HG03432 (cell line): Measurements from ENCODE around the gene MS4A3.
"Not testable (repeated sequence)": the region's sequence is repeated elsewhere in the genome, so short reads cannot be mapped to it uniquely, and the experiment has no call there.

Experiments used
- ATAC-seq: cut with Tn5 transposase; IDR thresholded peaks from one replicate; pipeline ENCODE4 v1.9.1; 2021; ENCODE audit warnings: mild to moderate bottlenecking, moderate library complexity; ENCODE audit not compliant: unreplicated experiment

The MS4A3 gene, protein sequence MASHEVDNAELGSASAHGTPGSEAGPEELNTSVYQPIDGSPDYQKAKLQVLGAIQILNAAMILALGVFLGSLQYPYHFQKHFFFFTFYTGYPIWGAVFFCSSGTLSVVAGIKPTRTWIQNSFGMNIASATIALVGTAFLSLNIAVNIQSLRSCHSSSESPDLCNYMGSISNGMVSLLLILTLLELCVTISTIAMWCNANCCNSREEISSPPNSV

DNA sequence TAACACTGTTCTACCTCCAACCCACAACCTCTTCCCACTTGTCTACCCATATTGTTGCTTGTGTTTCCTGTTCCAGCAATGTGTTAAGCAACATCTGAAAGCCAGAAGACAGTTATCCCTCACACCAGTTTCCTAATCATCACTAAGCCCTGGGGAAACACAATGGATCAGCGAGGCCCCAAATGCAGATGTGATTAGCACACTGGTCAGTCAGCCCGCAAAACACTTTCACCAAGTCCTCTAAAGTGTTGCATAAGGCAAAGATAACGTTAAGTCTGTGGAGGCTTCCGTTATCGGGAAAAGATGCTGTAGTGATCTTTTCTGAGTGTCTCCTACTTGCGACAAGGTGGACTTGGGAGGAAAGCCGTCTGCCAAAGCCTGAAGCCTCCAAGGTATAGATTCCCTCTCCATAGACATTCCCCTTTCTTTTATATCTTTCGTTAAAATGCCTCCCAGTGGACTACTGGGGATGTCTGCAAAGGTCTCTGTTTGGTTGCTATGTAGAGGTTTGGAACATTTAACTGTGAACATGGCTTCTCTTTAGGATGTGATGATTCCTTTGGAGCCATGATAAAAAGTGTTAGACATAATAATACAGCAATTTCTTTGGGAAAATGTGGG is at the start of gene MS4A3:
Gene MS4A3 (plus strand): TSS at position 317 of the 621 bp plus-strand sequence. CDS start 4,496 bp downstream, outside the sequence.
- ATAC-seq, result no peak

DNA sequence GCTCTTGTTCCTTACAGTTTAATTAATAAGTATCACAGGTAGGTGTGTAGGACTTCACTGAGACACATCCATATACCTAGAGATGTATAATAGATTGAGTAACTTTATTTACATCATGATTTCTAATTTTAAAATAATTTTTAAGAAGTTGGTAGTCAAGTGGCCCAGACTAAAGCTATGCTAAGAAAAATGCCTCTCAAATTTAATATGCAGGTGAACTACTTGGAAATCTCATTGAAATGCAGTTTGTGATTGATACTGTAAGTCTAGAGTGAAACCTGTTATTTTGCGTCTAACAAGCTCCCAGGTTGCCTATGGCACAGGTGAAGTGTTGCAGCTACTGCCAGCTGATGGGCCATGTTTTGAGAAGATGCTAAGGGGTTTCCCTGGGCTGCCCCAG is 39.6 kb upstream of the MS4A3 start, which contains the start of gene OOSP4B:
Gene OOSP4B (plus strand): TSS at position 301 of the 400 bp plus-strand sequence.
- no peak for ATAC-seq

DNA sequence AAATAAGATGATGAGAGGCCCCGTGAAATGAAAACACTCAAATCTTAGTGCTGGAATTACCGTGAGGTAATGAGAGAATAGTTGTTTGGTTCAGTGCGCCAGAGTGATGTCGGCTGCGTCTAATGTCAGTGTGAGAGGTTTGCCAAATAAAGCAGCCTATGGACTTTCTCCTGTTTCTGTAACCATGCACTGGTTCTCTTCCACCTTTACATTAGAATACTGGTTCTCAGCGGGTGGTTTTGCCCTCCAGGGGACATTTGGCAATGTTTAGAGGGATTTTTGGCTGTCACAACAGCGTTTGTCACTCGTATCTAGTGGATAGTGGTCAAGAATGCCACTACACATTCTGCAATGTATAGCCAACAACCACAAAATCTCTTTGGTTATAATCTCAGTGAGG is 38.4 kb upstream of the MS4A3 start:
- no peak for ATAC-seq

DNA sequence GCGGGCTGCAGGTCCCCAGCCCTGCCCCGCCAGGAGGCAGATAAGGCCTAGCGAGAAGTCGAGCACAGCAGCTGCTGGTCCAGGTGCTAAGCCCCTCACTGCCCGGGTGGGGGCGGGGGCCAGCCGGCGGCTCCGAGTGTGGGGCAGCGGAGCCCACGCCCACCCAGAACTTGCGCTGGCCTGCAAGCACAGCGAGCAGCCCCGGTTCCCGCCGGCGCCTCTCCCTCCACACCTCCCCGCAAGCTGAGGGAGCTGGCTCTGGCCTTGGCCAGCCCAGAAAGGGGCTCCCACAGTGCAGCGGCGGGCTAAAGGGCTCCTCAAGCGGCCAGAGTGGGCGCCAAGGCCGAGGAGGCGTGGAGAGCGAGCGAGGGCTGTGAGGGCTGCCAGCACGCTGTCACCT is 36.1 kb upstream of the MS4A3 start:
- ATAC-seq, result not testable (repeated sequence)

DNA sequence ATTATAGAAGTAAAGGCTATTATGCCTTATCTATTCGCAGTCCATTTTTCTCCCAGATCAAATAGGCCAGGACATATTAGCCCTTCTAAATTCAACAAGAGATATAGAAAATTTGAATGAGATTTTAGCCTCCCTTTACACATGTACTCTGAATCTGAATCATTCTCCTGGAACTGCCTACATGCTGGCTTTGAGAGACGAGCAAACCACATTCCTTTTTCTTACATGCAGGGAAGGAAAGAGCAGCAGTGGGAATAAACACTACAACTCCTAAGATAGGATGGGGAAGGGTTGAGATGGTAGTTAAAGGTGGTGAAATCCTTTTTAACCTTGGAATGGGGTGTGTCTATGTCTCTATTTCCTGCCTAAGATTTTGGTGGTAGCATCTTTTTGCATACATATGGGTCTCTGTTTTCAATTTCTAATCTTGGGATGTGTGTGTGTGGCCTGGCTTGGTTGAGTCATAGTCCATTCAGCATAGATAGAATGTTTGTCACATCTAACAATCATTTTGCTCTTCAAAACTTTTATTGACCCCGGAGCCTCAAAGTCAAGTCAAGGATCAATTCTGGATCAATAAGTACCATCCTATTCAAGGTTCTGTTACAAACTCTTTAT is 27.3 kb upstream of the MS4A3 start:
- no peak for ATAC-seq

DNA sequence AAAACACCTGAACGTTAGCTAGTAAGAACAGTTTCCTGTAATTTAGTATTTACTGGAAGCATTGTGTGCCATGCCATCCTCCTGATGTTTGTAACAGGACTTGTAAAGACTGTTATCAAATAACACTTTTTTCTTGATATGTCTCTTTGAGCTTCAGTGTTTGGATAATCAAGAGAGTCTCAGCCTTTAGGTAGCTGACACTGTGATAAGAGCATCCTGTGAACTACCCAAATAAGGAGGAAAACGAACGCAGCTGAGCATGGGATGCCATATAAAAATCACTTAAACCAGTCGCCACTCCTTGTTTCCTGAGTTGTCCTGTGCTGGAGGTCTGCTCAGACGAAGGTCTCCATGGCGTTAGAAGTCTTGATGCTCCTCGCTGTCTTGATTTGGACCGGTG is 16.4 kb upstream of the MS4A3 start, which contains the start of gene OOSP2:
Gene OOSP2 (plus strand): TSS at position 301 of the 400 bp plus-strand sequence. CDS start 51 bp downstream, at position 352.
- ATAC-seq, result no peak

DNA sequence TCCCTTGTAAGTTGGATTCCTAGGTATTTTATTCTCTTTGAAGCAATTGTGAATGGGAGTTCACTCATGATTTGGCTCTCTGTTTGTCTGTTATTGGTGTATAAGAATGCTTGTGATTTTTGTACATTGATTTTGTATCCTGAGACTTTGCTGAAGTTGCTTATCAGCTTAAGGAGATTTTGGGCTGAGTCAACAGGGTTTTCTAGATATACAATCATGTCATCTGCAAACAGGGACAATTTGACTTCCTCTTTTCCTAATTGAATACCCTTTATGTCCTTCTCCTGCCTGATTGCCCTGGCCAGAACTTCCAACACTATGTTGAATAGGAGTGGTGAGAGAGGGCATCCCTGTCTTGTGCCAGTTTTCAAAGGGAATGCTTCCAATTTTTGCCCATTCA is 6.0 kb upstream of the MS4A3 start:
- not testable (repeated sequence) for ATAC-seq

DNA sequence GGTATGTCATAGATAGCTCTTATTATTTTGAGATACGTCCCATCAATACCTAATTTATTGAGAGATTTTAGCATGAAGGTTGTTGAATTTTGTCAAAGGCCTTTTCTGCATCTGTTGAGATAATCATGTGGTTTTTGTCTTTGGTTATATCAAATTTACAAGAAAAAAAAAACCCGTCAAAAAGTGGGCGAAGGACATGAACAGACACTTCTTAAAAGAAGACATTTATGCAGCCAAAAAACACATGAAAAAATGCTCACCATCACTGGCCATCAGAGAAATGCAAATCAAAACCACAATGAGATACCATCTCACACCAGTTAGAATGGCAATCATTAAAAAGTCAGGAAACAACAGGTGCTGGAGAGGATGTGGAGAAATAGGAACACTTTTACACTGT is 5.6 kb upstream of the MS4A3 start:
- ATAC-seq, result not testable (repeated sequence)

DNA sequence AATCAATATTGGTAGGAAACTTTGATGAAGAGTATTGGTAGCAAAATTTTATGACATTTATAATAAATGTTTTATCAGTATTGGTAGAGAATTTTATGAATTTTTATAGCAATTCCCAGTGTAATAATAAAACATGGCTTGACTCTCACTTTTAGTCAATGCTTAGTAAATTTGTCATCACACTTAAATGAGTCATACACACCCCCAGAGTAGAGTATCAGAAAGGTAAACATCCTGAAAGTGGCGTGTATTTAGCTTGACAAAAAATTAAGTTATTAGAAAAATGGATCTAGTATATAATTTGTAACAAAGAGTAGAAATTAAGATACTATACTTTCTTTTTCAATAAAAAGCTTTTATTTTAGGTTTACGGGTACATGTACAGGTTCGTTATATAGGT is 2.6 kb downstream of the MS4A3 start:
- no peak for ATAC-seq

DNA sequence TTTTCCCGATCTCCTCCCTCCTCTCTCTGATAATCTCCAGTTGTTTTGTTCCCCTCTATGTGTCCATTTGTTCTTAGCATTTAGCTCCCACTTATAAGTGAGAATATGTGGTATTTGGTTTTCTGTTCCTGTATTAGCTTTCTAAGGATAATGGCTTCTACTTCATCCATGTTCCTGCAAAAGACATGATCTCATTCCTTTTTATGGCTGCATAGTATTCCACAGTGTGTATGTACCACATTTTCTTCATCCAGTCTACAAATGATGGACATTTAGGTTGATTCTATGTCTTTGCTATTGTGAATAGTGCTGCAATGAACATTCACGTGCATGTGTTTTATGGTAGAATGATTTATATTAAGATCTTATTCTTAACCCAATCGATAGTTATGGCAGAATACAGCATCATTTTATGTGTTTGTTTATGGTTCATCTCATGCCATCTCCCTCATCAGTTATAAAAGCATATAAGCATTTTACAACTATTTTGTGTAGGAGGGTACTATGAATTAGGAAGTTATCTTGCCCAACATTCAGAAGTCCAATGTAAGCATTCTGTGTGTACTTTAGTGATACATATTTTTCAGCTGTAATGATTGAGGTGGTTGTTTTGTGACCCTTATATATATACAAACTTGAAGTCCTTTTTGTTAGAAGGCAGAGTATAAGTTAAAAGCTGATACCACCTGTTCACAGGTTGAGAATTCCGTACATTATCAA is 3.2 kb downstream of the MS4A3 start:
- ATAC-seq, result no peak

DNA sequence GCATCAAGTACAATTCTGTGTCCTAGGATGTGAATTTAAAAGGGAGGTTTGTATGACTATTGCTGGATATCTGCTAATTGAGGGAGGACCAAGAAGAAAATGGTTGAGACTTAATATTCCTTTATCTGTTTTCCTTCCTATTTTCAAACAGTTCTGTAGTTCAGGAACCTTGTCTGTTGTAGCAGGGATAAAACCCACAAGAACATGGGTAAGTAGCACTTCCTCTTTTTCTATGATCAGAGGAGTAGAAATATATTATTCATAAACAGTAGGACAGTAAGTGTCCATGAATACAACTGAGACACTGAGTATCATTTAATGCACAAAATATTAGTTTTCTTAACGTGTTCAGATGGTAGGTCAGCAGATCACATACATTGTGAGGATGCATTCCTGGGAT is 7.6 kb downstream of the MS4A3 start:
- ATAC-seq, result no peak

DNA sequence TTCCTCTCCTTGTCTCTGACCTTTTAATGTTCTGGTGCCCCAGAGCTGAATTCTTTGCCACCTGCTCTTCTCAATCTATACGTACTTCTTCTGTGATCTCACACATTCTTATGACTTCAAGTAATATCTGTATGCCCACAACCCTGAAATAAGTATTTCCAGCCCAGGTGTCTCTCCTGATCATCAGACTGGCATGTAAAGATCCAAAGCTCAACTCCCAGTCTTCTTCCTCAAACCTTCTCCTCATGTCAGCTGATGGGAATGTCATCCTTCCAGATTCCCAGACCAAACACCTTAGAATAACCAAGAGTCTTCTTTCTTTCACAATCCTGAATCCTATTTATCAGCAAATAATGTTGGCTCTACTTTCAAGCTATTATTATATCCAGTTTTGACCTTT is 9.3 kb downstream of the MS4A3 start:
- no peak for ATAC-seq

DNA sequence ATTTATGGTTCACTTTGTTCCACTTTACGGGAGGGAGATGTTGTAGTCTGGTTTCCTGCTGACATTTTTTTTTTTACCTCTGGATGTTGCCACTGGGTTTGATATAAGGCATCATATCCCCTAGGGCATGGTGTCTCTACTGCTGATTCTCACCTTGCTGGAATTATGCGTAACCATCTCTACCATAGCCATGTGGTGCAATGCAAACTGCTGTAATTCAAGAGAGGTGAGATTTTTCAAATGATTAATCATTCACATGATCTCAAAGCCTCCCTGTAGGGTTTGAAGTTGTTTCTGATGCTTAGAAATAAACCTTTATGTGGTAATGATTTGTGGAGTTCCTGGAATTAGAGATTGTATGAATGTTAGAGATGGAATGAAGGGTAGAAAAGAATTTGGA is 13.0 kb downstream of the MS4A3 start:
- no peak for ATAC-seq

DNA sequence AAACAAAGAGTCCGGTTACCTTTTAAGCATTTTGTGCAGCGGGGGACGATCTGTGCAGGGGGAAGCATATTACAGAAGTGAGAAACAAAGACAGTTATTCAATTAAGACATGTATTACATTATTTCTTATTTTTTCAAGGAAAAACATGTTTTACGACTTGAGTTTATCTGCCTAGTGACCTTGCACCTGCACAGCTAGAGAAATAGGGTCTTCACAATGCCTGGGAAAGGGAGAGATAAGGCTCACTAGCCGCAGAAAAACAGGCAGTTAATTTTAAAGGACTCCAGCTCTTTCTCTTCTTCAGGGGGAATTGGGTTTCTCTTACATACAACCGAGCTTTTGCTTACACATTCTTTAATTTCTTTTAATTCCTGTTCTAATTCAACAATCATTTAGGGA is 15.2 kb downstream of the MS4A3 start:
- ATAC-seq, result not testable (repeated sequence)

DNA sequence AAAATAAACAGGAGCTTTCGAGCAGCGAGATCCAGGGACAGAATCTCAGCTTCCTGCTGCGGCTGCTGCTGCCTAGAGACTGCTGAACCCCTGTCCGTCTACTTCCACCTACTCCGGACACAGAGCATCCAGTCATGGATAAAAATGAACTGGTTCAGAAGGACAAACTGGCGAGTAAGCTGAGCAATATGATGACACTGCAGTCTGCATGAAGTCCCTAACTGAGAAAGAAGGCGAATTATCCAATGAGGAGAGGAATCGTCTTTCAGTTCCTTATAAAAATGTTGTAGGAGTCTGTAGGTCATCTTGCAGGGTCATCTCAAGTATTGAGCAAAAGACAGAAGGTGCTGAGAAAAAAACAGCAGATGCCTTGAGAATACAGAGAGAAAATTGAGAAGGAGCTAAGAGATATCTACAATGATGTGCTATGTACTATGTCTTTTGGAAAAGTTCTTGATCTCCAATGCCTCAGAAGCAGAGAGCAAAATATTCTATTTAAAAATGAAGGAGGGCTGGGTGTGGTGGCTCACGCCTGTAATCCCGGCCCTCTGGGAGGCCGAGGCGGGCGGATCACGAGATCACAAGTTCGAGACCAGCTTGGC is 20.9 kb downstream of the MS4A3 start:
- ATAC-seq, result no peak

DNA sequence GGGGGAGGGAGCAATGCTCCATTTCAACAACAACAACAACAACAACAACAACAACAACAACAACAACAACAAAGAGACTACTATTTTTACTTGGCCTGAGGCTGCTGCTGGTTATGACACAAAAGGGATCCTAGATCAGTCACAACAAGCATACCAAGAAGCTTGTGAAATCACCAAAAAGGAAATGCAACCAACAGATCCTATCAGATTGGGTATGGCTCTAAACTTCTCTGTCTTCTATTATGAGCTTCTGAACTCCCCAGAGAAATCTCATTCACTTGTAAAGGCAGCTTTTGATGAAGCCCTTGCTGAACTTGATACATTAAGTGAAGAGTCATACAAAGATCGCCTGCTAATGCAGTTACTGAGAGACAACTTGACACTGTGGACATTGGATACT is 21.5 kb downstream of the MS4A3 start:
- no peak for ATAC-seq

DNA sequence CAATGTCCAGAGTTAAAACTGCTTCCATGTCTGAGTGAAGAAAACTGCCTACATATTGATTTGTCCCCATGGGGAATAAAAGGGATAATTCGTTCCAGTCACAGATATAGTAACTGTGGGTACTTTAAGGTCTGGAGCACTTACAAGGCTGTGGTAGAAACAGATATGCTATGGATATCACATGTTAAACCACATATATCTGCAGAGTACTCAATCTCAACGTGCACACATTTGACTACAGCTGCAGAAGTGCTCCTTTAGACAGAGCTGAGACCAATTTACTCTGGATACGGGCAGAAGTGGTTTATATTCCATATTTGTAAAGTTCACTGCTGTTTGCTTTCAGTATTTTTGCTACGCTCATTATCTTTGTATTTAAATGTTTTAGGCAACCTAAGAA is 22.3 kb downstream of the MS4A3 start:
- no peak for ATAC-seq

DNA sequence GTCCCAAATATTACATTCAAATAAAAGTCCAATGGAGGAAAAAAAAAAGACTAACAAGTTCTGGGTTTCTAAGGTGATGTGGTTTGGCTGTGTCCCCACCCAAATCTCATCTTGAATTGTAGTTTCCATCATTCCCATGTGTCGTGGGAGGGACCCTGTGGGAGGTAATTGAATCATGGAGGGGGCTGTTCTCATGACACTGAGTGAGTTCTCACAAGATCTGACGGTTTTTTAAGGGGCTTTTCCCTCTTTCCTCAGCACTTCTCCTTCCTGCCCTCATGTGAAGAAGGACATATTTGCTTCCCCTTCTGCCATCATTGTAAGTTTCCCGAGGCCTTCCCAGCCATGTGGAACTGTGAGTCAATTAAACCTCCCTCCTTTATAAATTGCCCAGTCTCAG is 24.1 kb downstream of the MS4A3 start:
- no peak for ATAC-seq

DNA sequence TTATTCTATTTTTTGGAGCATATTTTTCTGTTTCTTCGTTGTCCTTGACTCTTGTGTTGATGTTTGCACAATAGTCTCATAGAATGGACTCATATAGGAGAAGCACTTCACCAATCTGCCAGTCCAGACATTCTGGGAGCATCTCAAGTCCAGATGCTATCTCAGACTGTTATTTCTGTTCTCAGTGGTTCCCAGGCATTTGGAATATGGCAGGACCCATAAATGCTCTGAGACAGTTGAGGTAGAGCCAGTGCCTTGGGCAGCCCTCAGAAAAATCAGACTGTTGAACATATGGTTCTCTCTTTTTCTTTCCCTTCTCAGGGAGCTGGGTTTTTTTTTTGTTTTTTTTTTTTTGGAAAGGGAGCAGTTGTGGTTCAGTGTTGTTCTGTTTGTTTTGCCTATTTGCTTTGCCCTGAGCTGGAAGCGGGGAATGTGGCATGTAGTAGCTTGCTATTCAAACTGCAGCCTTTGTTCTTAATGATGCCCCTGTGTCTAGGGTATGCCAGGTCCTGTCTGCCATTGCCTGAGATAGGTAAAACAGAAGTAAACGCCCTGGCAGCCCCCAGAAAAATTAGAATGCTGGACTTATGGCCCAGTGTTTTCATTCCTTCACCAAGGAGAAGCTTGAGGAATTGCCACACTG is 28.3 kb downstream of the MS4A3 start:
- ATAC-seq, result no peak

DNA sequence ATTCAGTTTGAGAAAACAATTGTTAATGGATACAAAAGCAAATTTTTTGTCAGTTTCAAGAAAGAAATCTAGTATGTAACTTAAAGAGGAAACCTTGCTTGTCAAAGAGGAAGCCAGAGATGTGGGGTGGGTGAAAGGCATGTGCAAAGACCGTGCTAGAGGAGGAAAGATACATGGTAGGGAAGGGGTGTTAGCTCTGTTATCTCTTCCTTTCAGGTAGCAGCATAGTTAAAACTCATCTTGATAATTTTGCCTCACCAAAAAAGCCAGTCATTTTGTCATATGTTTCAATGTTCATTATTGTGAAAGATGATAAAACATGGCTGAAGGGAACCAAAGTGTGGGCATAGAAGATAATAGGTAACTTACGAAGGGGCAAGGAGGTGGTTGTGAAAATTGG is 29.4 kb downstream of the MS4A3 start:
- ATAC-seq, result no peak

DNA sequence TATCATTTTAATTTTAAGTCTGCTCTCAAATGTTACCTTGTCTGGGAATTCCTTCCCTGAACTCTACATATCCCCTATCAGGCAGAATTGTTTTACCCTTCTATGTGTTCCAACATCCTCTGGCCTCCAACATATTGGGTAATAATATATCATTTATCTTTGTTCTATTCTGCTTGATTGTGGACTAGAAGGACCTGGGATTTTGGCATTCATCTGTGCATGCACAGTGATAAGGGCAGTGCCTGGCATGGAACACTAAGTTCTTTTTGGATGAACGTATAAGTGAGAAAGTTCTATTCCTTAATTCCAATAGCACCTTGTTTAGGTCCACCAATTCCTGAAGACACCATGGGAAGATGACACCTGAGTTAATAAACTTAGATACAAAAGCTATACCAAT is 30.8 kb downstream of the MS4A3 start:
- ATAC-seq, result no peak
